WTC11 (cell line): ENCODE results near the gene CDR2.

Experiments used
- CBFB ChIP-seq: sonication (generic); formaldehyde crosslinking; IDR thresholded peaks from 2 replicates; pipeline ENCODE4 v1.8.1; 2022; ENCODE audit warnings: mild to moderate bottlenecking, low read depth, missing genetic modification reagents
- CREB1 ChIP-seq: sonication (generic); formaldehyde crosslinking; IDR thresholded peaks from 2 replicates; pipeline ENCODE4 v1.8.0; 2023; ENCODE audit warnings: mild to moderate bottlenecking, missing genetic modification reagents
- FOXK1 ChIP-seq: sonication (generic); formaldehyde crosslinking; IDR thresholded peaks from 2 replicates; pipeline ENCODE4 v1.8.0; 2022; ENCODE audit warnings: mild to moderate bottlenecking, moderate library complexity, missing genetic modification reagents
- NFYB ChIP-seq: sonication (generic); formaldehyde crosslinking; conservative IDR thresholded peaks from 2 replicates; pipeline ENCODE4 v1.8.0; 2022; ENCODE audit warnings: low read depth, missing genetic modification reagents
- NR2C2 ChIP-seq: sonication (generic); formaldehyde crosslinking; IDR thresholded peaks from 2 replicates; pipeline ENCODE4 v1.8.0; 2022; ENCODE audit warnings: mild to moderate bottlenecking, missing genetic modification reagents
- ZNF121 ChIP-seq: sonication (generic); formaldehyde crosslinking; IDR thresholded peaks from 2 replicates; pipeline ENCODE4 v1.8.0; 2023; ENCODE audit warnings: missing genetic modification reagents
- TF ChIP-seq, protein P1 (sequence below): fragments of 200-600 bp; IDR thresholded peaks from 2 replicates; pipeline ENCODE4 v1.8.0; 2022; ENCODE audit warnings: antibody characterized with exemption
- TF ChIP-seq, protein P2 (sequence below): sonication (generic); formaldehyde crosslinking; IDR thresholded peaks from 2 replicates; pipeline ENCODE4 v1.8.0; 2022; ENCODE audit warnings: mild to moderate bottlenecking, missing genetic modification reagents
- TF ChIP-seq, protein P3 (sequence below): sonication (generic); formaldehyde crosslinking; IDR thresholded peaks from 2 replicates; pipeline ENCODE4 v1.8.1; 2022; ENCODE audit warnings: low read depth, mild to moderate bottlenecking, moderate library complexity, missing genetic modification reagents, borderline replicate concordance

DNA sequence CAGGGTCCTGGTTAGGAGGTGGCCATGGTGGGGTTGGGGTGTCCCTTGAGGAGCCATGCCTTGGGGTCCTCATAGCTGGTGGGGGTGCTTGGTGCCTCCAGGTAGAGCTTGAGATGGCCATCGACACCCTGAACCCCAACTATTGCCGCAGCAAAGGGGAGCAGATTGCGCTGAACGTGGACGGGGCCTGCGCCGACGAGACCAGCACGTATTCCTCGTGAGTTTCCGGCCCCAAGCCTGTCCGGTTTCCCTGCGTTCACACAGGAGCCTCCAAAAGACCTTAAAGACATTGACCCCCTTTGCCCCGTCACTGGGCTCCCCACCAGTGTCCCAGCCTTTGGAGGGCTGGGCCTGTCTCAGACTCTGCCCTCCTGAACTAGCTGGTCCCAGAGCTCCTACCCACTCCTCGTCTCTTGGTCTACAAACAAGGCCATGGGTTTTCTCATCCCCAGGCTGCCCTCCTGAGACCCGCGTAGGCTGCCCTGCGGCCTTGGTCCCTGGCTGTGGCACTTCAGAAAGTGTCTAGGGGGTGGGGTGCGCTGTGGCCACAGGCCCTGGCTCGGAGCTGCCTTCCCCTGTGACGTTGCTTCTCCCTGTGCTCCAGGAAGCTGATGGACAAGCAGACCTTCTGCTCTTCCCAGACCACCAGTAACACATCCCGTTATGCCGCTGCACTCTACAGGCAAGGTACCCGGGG lies 65.4 kb downstream of the CDR2 start:
- TF ChIP-seq, protein P1, sequence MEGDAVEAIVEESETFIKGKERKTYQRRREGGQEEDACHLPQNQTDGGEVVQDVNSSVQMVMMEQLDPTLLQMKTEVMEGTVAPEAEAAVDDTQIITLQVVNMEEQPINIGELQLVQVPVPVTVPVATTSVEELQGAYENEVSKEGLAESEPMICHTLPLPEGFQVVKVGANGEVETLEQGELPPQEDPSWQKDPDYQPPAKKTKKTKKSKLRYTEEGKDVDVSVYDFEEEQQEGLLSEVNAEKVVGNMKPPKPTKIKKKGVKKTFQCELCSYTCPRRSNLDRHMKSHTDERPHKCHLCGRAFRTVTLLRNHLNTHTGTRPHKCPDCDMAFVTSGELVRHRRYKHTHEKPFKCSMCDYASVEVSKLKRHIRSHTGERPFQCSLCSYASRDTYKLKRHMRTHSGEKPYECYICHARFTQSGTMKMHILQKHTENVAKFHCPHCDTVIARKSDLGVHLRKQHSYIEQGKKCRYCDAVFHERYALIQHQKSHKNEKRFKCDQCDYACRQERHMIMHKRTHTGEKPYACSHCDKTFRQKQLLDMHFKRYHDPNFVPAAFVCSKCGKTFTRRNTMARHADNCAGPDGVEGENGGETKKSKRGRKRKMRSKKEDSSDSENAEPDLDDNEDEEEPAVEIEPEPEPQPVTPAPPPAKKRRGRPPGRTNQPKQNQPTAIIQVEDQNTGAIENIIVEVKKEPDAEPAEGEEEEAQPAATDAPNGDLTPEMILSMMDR: no peak
- TF ChIP-seq, protein P2, sequence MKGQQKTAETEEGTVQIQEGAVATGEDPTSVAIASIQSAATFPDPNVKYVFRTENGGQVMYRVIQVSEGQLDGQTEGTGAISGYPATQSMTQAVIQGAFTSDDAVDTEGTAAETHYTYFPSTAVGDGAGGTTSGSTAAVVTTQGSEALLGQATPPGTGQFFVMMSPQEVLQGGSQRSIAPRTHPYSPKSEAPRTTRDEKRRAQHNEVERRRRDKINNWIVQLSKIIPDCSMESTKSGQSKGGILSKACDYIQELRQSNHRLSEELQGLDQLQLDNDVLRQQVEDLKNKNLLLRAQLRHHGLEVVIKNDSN (CRISPR knock-in tag): no peak
- TF ChIP-seq, protein P3, sequence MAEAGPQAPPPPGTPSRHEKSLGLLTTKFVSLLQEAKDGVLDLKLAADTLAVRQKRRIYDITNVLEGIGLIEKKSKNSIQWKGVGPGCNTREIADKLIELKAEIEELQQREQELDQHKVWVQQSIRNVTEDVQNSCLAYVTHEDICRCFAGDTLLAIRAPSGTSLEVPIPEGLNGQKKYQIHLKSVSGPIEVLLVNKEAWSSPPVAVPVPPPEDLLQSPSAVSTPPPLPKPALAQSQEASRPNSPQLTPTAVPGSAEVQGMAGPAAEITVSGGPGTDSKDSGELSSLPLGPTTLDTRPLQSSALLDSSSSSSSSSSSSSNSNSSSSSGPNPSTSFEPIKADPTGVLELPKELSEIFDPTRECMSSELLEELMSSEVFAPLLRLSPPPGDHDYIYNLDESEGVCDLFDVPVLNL: no peak
- TF ChIP-seq ZNF121: no peak
- TF ChIP-seq NR2C2 (CRISPR knock-in tag): no peak
- TF ChIP-seq CBFB (CRISPR knock-in tag): no peak
- no peak for TF ChIP-seq CREB1
- TF ChIP-seq NFYB (CRISPR knock-in tag): no peak
- no peak for TF ChIP-seq FOXK1 (CRISPR knock-in tag)
